PFSK-1 (cell line): ENCODE data around the gene KIF22.

Source experiments
- FOXP2 ChIP-seq: optimal IDR thresholded peaks from 2 replicates; pipeline ENCODE3; 2011; ENCODE audit warnings: borderline replicate concordance, control low read depth, inconsistent platforms; ENCODE audit not compliant: insufficient read depth; ENCODE audit errors: extremely low read length, extremely low read depth
- POLR2AphosphoS5 ChIP-seq: IDR thresholded peaks from 2 replicates; pipeline ENCODE4 v1.6.1; 2012; ENCODE audit warnings: low read depth, mild to moderate bottlenecking, control low read depth, low read length, moderate library complexity
- REST ChIP-seq, 2 experiments: IDR thresholded peaks; 2 replicates each; pipeline versions ENCODE4 v1.6.1 to v1.8.0; 2011 to 2012; ENCODE audit warnings: low read depth in 2 of 2, low read length in 2 of 2, control low read depth in 1 of 2, inconsistent platforms in 1 of 2, mild to moderate bottlenecking in 1 of 2, moderate library complexity in 1 of 2; ENCODE audit not compliant: insufficient read depth in 1 of 2
- SIN3A ChIP-seq: IDR thresholded peaks from 2 replicates; pipeline ENCODE4 v1.6.1; 2012; ENCODE audit warnings: mild to moderate bottlenecking, low read length, moderate library complexity, borderline replicate concordance; ENCODE audit not compliant: insufficient read depth
- TAF1 ChIP-seq: IDR thresholded peaks from 2 replicates; pipeline ENCODE4 v1.6.1; 2012; ENCODE audit warnings: low read length, control low read depth, borderline replicate concordance; ENCODE audit not compliant: insufficient read depth

KIF22 gene

GRCh38 chr16:29804455-29805231 is 14.1 kb downstream of the KIF22 start:
- TF ChIP-seq FOXP2, result no peak
- no peak for TF ChIP-seq SIN3A
- TF ChIP-seq TAF1, result no peak
- TF ChIP-seq REST (IDR thresholded peaks at IDR 0.05; ENCODE audit: insufficient read depth in 1 of 2, low read depth in 2 of 2, low read length in 2 of 2), result no peak
- no peak for TF ChIP-seq POLR2AphosphoS5

GRCh38 chr16:29805232-29806098 is 14.9 kb downstream of the KIF22 start:
- TF ChIP-seq REST (IDR thresholded peaks at IDR 0.05; ENCODE audit: insufficient read depth in 1 of 2, low read depth in 2 of 2, low read length in 2 of 2) (0 out of 4 replicates have a peak, but pooled peaks have one; percentile 30 to 42), FOXP2 (no peak), SIN3A (peak; percentile 47; the same call in 1 of the 2 replicates), TAF1 (peak; percentile 81), POLR2AphosphoS5 (peak; percentile 81)

GRCh38 chr16:29806099-29806579 is 15.6 kb downstream of the KIF22 start, which contains the start of gene MAZ:
MAZ (plus strand) TSS chr16:29806529; CDS start chr16:29806702, 173 bp downstream.
- TF ChIP-seq POLR2AphosphoS5, result no peak
- no peak for TF ChIP-seq TAF1
- no peak for TF ChIP-seq FOXP2
- no peak; the same call in 1 of the 2 replicates for TF ChIP-seq SIN3A
- no peak for TF ChIP-seq REST (IDR thresholded peaks at IDR 0.05; ENCODE audit: insufficient read depth in 1 of 2, low read depth in 2 of 2, low read length in 2 of 2)

GRCh38 chr16:29806641-29807425 is 16.3 kb downstream of the KIF22 start:
- TF ChIP-seq REST (IDR thresholded peaks at IDR 0.05; ENCODE audit: insufficient read depth in 1 of 2, low read depth in 2 of 2, low read length in 2 of 2), result no peak
- TF ChIP-seq SIN3A, result peak; percentile 63; the same call in 1 of the 2 replicates
- TF ChIP-seq TAF1, result 0 out of 2 replicates have a peak, but pooled peaks have one; percentile 62
